ENCODE results near the gene TMA7. TPM values are rescaled to one million over a fixed set of nuclear protein-coding genes. Genes with fewer than 3 reads are reported as not detected.
A peak's percentile ranks its signal among the peaks of the same experiment; 100 is the strongest.

The TMA7 gene
- total and polyA plus RNA-seq, 2 of the 13 experiments (the other 11 are each of a cell fraction or from before 2014, with no cell fraction given): 100 to 486 TPM

DNA sequence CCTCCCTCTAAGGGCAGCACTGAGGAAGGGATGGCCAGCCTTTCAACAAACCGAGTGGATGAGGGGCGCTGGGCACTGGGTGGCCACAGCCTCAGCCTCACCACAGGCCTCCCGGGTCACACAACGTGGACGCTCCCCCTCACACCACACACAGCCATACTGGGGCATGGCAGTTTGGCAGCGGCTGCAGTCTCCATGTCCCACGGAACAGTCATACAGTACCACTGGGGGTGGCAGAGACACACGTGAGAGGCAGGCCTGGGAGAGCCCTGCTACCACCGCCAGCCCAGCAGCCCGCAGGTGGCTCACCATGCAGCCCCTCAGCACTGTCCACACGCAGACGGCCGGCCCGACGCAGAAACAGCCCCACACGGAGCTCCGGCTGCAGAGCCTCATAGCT is 21.9 kb upstream of the TMA7 start (continued):
- TF ChIP-seq, protein P1, sequence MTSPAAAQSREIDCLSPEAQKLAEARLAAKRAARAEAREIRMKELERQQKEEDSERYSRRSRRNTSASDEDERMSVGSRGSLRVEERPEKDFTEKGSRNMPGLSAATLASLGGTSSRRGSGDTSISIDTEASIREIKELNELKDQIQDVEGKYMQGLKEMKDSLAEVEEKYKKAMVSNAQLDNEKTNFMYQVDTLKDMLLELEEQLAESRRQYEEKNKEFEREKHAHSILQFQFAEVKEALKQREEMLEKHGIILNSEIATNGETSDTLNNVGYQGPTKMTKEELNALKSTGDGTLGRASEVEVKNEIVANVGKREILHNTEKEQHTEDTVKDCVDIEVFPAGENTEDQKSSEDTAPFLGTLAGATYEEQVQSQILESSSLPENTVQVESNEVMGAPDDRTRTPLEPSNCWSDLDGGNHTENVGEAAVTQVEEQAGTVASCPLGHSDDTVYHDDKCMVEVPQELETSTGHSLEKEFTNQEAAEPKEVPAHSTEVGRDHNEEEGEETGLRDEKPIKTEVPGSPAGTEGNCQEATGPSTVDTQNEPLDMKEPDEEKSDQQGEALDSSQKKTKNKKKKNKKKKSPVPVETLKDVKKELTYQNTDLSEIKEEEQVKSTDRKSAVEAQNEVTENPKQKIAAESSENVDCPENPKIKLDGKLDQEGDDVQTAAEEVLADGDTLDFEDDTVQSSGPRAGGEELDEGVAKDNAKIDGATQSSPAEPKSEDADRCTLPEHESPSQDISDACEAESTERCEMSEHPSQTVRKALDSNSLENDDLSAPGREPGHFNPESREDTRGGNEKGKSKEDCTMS (CRISPR knock-in tag; conservative IDR thresholded peaks at IDR 0.05): no peak
- TF ChIP-seq ZNF564 (CRISPR knock-in tag; IDR thresholded peaks at IDR 0.05): no peak

GRCh38 chr3:48418651-48419050 is 21.4 kb upstream of the TMA7 start:
- intact Hi-C loops (cut with micrococcal nuclease; ENCODE audit: unreplicated experiment): no loop called here
- TF ChIP-seq ZNF768 (CRISPR knock-in tag; IDR thresholded peaks at IDR 0.05) (no peak), ZFYVE20 (CRISPR knock-in tag; IDR thresholded peaks at IDR 0.05; ENCODE audit: borderline replicate concordance, low read depth) (0 out of 2 replicates have a peak, but pooled peaks have one; percentile 34), ZBTB7A (CRISPR knock-in tag; IDR thresholded peaks at IDR 0.05) (no peak), ELK4 (CRISPR knock-in tag; IDR thresholded peaks at IDR 0.05; ENCODE audit: borderline replicate concordance) (no peak)
- TF ChIP-seq, protein P2, sequence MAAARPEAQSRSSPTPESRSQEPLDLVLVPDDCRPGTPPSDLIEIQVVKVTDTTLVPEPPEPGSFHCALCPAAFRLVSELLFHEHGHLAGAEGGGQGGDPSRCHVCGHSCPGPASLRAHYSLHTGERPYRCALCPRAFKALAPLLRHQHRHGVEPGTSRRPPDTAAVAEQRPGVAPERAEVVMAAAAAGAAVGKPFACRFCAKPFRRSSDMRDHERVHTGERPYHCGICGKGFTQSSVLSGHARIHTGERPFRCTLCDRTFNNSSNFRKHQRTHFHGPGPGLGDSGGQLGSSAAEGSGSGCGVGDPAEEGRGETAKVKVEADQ (CRISPR knock-in tag; IDR thresholded peaks at IDR 0.05; ENCODE audit: borderline replicate concordance): no peak
- Histone ChIP-seq H3K4me3 (replicated peaks in 1 of 3; ENCODE audit: insufficient read depth in 1 of 3, low read depth in 2 of 3, low read length in 3 of 3) (no peak overlapping the region), H3K36me3 (replicated peaks in 1 of 2; ENCODE audit: control insufficient read depth in 1 of 2, insufficient read depth in 2 of 2, low read length in 2 of 2) (peaks cover 76 to 99% of the 10 kb centered on the region in 2 experiments), H3K79me2 (ENCODE audit: insufficient read depth, low read length) (peaks cover 24% of the 10 kb centered on the region), H3K9me3 (ENCODE audit: low read length) (no peaks in the 10 kb centered on the region), H3K27ac (ENCODE audit: extremely low read length, insufficient read depth, low read length) (no peak overlapping the region), H3K9ac (ENCODE audit: insufficient read depth, low read depth, low read length) (no peak overlapping the region), H2AFZ (ENCODE audit: low read length) (no peak overlapping the region), H3K4me1 (ENCODE audit: insufficient read depth, low read length) (peaks cover 19% of the 10 kb centered on the region), H4K20me1 (ENCODE audit: insufficient read depth, low read length) (peaks cover 41% of the 10 kb centered on the region; the same call in 1 of the 2 replicates), H3K27me3 (ENCODE audit: control insufficient read depth in 1 of 2, insufficient read depth in 2 of 2, low read length in 2 of 2) (no peaks in the 10 kb centered on the region), H3K4me2 (ENCODE audit: low read depth, low read length) (no peak overlapping the region)
- no TSS peak for BruUV-seq (replicated peaks)
- DNase-seq (ENCODE audit: low spot score) (no peak), ATAC-seq (no peak), FAIRE-seq (no peak)
- in situ Hi-C loops (cut with HindIII; ENCODE audit: extremely low pct_ligation_motif_present, low pct_unique_long_range_greater_than_20kb): no loop called here
- ChIA-PET POLR2A (interaction anchor here (1.6 to 11.1 kb wide), 4 partner anchors 12 to 28 kb away, joined by 3 to 130 read pairs (median 7); partner anchors contain the start of genes ATRIP, CCDC51, PLXNB1 and TMA7), CTCF (ENCODE audit: low intra/inter-chr PET ratio, low total read pairs) (no interaction called here)
- 100% methylated on average over 5 of the region's 9 CpGs for WGBS (ENCODE audit: low lambda C conversion rate)
